HL-60/S4 (cell line): ENCODE results near the gene CYP8B1.
"Not testable (repeated sequence)": the region's sequence is repeated elsewhere in the genome, so short reads cannot be mapped to it uniquely, and the experiment has no call there.

Experiments used
- in situ Hi-C: fragments of 300-500 bp; cut with MboI; formaldehyde crosslinking; loops from 2 replicates; pipeline ENCODE4 v1.14.3; 2022; ENCODE audit warnings: low sequenced_read_pairs

The CYP8B1 gene

GRCh38 chr3:42886294-42886822, 10.7 kb upstream of the CYP8B1 start:
- in situ Hi-C loops = no loop called here

- in situ Hi-C loops = no loop called here
Measured at GRCh38 chr3:42884324-42884723, 8.6 kb upstream of the CYP8B1 start.

- in situ Hi-C loops = not testable (repeated sequence)
Measured at GRCh38 chr3:42883251-42883930, 7.7 kb upstream of the CYP8B1 start.

- in situ Hi-C loops = no loop called here
Measured at GRCh38 chr3:42880601-42881451, 5.1 kb upstream of the CYP8B1 start.

- in situ Hi-C loops = no loop called here
Measured at GRCh38 chr3:42880183-42880582, 4.5 kb upstream of the CYP8B1 start.

- in situ Hi-C loops = no loop called here
Measured at GRCh38 chr3:42877881-42878280, 2.2 kb upstream of the CYP8B1 start.

- in situ Hi-C loops = no loop called here
Measured at GRCh38 chr3:42876940-42877720, 1.5 kb upstream of the CYP8B1 start.

GRCh38 chr3:42876401-42876800, 722 bp upstream of the CYP8B1 start:
- in situ Hi-C loops = no loop called here

- in situ Hi-C loops = no loop called here
Measured at GRCh38 chr3:42874749-42875148, 930 bp downstream of the CYP8B1 start.

GRCh38 chr3:42873221-42873982, 2.3 kb downstream of the CYP8B1 start:
- in situ Hi-C loops = no loop called here

GRCh38 chr3:42872718-42873117, 3.0 kb downstream of the CYP8B1 start:
- in situ Hi-C loops = no loop called here

- in situ Hi-C loops = no loop called here
Measured at GRCh38 chr3:42871592-42872196, 4.0 kb downstream of the CYP8B1 start.

GRCh38 chr3:42868841-42869240, 6.8 kb downstream of the CYP8B1 start:
- in situ Hi-C loops = no loop called here

GRCh38 chr3:42867138-42867537, 8.5 kb downstream of the CYP8B1 start:
- in situ Hi-C loops = no loop called here

GRCh38 chr3:42865256-42865655, 10.4 kb downstream of the CYP8B1 start:
- in situ Hi-C loops = no loop called here

- in situ Hi-C loops = no loop called here
Measured at GRCh38 chr3:42864321-42864950, 11.2 kb downstream of the CYP8B1 start.

- in situ Hi-C loops = no loop called here
Measured at GRCh38 chr3:42856544-42856943, 19.1 kb downstream of the CYP8B1 start.

- in situ Hi-C loops = no loop called here
Measured at GRCh38 chr3:42855547-42856380, 19.9 kb downstream of the CYP8B1 start.

- in situ Hi-C loops = no loop called here
Measured at GRCh38 chr3:42855219-42855546, 20.5 kb downstream of the CYP8B1 start.
